OCI-LY7 (cell line): ENCODE measurements around the gene FAM118A.

Experiments
- EZH2phosphoT487 ChIP-seq: fragments of 200-600 bp; sonication (generic); IDR thresholded peaks from 2 replicates; pipeline ENCODE4 v1.6.1; 2018; ENCODE audit warnings: low read depth, borderline replicate concordance, mild to moderate bottlenecking, mixed run types, antibody characterized with exemption, low read length, moderate library complexity, mixed read lengths
- TF ChIP-seq, protein P1 (sequence below): fragments of 200-600 bp; sonication (generic); conservative IDR thresholded peaks from 2 replicates; pipeline ENCODE4 v1.5.1; 2014; ENCODE audit warnings: mild to moderate bottlenecking, antibody characterized with exemption, low read length, moderate library complexity, mixed read lengths

GRCh38 chr22:45331486-45331885 is 21.8 kb downstream of the FAM118A start:
- TF ChIP-seq, protein P1, sequence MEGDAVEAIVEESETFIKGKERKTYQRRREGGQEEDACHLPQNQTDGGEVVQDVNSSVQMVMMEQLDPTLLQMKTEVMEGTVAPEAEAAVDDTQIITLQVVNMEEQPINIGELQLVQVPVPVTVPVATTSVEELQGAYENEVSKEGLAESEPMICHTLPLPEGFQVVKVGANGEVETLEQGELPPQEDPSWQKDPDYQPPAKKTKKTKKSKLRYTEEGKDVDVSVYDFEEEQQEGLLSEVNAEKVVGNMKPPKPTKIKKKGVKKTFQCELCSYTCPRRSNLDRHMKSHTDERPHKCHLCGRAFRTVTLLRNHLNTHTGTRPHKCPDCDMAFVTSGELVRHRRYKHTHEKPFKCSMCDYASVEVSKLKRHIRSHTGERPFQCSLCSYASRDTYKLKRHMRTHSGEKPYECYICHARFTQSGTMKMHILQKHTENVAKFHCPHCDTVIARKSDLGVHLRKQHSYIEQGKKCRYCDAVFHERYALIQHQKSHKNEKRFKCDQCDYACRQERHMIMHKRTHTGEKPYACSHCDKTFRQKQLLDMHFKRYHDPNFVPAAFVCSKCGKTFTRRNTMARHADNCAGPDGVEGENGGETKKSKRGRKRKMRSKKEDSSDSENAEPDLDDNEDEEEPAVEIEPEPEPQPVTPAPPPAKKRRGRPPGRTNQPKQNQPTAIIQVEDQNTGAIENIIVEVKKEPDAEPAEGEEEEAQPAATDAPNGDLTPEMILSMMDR = no peak
- TF ChIP-seq EZH2phosphoT487 = no peak
